GM21447 (cell line): ENCODE results near the gene UNC45B.
"Not testable (repeated sequence)": the region's sequence is repeated elsewhere in the genome, so short reads cannot be mapped to it uniquely, and the experiment has no call there.

Experiments
- ATAC-seq: cut with Tn5 transposase; IDR thresholded peaks from one replicate; pipeline ENCODE4 v1.9.1; 2021; ENCODE audit not compliant: unreplicated experiment

UNC45B gene

DNA sequence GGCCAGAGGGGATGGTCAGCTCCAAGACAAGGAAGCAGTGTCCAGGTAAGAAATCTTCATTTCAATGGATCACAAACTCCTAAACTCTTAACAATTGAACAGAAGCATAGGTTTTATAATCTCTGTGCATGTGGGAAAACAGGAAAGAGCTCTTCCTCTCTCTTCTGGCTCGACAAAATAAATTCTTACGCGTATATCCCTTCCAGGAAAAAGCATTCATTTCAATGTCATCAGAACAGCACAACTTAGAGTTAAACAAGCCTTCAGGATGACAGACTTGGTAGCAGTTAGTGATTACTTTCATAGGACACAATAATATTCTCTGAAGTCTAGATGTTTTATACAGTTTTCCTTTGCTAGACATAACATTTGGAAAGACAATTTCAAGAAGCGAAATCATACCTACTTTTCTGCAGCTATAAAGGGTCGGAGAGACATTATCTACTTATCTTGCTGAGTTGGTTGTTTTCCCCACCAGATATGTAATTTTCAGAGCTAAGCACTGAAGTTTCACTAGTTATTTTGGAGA, 65.9 kb downstream of the UNC45B start:
- no peak for ATAC-seq

- no peak for ATAC-seq
Observed at GRCh38 chr17:35214192-35214591, 66.6 kb downstream of the UNC45B start.

DNA sequence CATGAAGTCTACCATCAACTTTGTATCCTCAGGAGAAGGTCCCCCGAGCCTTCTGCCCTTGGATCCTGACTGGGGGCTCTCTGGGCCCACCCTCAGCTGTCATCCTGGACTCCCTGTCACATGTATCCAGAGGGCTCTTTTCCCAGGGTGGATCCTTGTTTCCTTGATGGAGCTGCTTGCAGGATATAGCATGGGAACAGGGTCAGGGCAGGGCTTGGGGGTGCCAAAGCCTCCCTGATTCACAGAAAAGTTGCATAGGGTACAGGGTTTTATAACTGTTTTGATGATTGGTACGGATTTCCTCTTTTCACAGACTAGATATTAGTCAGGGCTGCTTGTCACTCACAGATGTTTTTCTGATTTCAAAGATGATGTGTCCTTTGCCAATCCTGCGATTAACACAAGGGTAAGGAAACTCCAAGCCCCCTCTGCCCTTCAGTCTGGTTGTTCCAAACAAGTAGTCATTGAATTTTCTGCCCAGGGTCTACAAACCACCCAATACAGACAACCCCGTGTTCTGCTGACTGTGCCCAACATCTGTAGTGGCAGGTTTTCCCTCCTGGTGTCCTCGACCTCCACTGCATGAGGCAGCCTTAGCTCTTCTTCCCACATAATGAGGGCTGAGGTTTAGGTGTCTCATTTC, 67.1 kb downstream of the UNC45B start:
- ATAC-seq = no peak

DNA sequence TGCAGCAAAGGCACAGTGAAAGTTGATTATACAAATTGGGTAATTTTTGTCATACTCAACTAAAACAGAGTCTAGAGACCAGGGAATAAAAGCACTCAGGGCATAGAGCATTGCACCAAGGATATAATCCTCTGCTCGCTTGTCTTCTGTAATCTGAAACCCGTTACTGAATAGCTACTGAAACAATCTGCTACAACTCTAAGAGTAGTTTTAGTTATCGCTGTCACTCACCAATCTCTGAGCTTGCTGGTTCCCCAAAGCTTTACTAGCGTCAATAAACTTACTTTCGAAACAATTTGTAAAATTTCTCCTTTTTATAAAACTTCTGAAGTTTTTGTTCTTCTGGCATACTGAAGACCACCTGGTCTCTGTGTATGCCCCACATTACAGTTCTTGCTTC, 69.5 kb downstream of the UNC45B start:
- ATAC-seq = no peak

DNA sequence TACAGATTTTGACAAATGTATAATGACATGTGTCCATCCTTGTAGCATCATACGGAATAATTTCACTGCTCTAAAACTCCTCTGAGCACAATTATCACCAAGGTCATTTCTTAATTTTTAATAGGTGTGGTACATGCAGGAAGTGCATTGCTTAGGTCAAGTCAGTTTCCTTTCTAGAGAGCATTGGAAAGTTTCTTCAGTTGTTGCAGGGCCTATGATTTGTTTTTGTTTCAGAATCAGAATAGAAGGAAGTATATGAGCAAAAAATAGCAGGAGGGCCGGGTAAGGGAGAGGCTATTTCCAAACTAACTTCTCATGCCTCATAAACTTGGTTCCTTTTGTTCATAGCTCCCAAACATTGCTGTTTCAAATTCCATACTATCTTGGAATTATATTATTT, 71.3 kb downstream of the UNC45B start:
- ATAC-seq = no peak

- ATAC-seq = no peak
Observed at GRCh38 chr17:35222452-35222851, 74.8 kb downstream of the UNC45B start.

DNA sequence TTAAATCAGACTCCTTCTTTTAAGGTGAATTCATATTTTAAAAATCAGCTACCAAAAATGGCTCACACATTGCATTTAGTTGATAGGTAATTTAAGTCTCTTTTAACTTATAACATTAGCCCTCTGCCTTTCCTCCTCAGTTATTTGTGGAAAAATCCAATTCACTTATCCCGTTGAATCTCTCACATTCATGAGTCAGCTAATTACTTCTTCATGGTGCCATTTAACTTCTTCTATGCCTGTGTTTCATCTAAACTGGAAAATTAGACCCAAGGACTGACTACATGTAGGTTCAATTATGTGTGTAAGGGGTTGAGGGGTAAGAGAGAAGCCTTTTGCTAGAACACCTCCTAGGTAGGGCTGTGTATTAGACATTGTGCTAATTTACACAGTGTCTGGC, 76.8 kb downstream of the UNC45B start:
- ATAC-seq = no peak

GRCh38 chr17:35227546-35227945, 79.9 kb downstream of the UNC45B start:
- ATAC-seq = no peak

- ATAC-seq = no peak
Observed at GRCh38 chr17:35229638-35230037, 82.0 kb downstream of the UNC45B start.

- not testable (repeated sequence) for ATAC-seq
Observed at GRCh38 chr17:35234315-35234714, 86.7 kb downstream of the UNC45B start.

- ATAC-seq = no peak
Observed at GRCh38 chr17:35235289-35235688, 87.7 kb downstream of the UNC45B start.

DNA sequence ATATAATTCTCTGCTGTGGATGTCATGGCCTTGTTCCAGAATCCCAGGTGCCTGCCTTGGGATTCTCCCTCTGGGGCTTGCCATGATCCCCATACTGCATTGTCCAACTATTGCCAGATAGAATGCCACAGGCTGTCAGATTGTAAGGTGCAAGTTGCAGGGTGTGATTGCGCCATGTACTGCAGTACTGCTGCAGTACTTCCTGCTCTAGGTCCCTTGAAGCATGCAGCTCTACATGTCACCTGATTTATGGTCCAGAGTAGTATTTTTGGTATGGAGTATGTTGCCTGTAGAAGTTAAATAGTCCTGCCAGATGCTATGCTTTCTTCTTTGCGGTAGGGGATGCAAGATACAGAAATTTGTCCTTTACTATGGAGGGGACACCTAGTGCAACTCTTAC, 88.3 kb downstream of the UNC45B start:
- ATAC-seq = no peak

DNA sequence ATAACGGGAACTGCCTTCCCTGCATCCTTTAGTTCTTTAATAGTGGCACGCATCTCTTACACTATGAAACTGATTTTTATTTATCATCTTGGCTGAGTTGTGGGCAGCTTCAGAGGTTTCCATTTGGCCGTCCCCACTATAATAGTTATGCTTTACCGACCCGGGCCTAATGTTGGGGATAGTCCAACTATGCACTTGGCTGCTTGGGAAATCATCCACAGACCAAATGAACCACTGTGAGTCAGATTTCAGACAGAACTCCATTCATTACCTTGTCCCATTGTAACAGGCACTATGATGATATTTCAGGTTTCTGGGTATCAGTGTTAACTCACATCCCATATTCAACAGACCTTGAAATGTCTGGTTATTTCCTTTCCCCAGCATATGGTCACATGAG, 89.2 kb downstream of the UNC45B start:
- ATAC-seq = no peak

- no peak for ATAC-seq
Observed at GRCh38 chr17:35238821-35239220, 91.2 kb downstream of the UNC45B start.
